Left lung (tissue), 10 donors: ENCODE measurements around the gene CDSN. TPM values are rescaled to one million over a fixed set of nuclear protein-coding genes. Genes with fewer than 3 reads are reported as not detected.

Experiments used
- ATAC-seq: fragments of 200-7000 bp; cut with Tn5 transposase; one replicate; pipeline ENCODE4 v1.9.1; 2020; ENCODE audit warnings: moderate library complexity
- DNase-seq, 4 donors: peaks; one replicate each; pipeline ENCODE4 v3.0.0-alpha.2; 2013 to 2020
- H3K27ac ChIP-seq, 2 donors: fragments of 200-600 bp; sonication (generic) in 1 of 2; one replicate each; pipeline versions ENCODE4 v1.5.0 to v1.8.0; 2020 to 2021
- H3K27me3 ChIP-seq, 2 donors: fragments of 200-600 bp; sonication (generic) in 1 of 2; one replicate each; pipeline versions ENCODE4 v1.5.0 to v1.8.0; 2020 to 2021
- H3K36me3 ChIP-seq, 2 donors: fragments of 200-600 bp; sonication (generic) in 1 of 2; one replicate each; pipeline versions ENCODE4 v1.5.0 to v1.8.0; 2020 to 2021
- H3K4me1 ChIP-seq, 2 donors: fragments of 200-600 bp; one replicate each; pipeline ENCODE4 v1.8.0; 2021
- H3K4me3 ChIP-seq, 2 donors: fragments of 200-600 bp; sonication (generic) in 1 of 2; one replicate each; pipeline versions ENCODE4 v1.5.0 to v1.8.0; 2020 to 2021; ENCODE audit warnings: mild to moderate bottlenecking in 1 of 2
- H3K9me3 ChIP-seq, 2 donors: fragments of 200-600 bp; sonication (generic) in 1 of 2; one replicate each; pipeline versions ENCODE4 v1.5.0 to v1.8.0; 2020 to 2021
- intact Hi-C, 2 donors: fragments of 100-400 bp; cut with DNase I; formaldehyde crosslinking; loops; one replicate each; pipeline versions ENCODE4 v1.11.2 to v1.14.2; 2022
- polyA plus RNA-seq, 6 donors: library from polyadenylated mRNA; unstranded; fragments of 120-200 nt; gene quantifications; one replicate each; pipeline ENCODE4 v1.2.1, GENCODE V29; 2013; ENCODE audit not compliant: insufficient read length in 6 of 6
- total RNA-seq, 2 donors: library from RNA; stranded (reverse); fragmentation: NEBNext Ultra II Directional; extraction: Animal tissue kit (Norgen Biotek cat#: 25700); gene quantifications; one replicate each; pipeline ENCODE4 v1.2.1, GENCODE V29; 2021
- TF ChIP-seq, protein P1 (sequence below), 2 donors: fragments of 200-600 bp; sonication (generic) in 1 of 2; IDR thresholded peaks; one replicate each; pipeline versions ENCODE4 v1.5.0 to v1.8.0; 2021; ENCODE audit warnings: antibody characterized with exemption in 2 of 2
- donor health status: DM: no; HTN: yes; CAD: no.
- donor health status: DM: no; HTN: no; CAD: no.

CDSN gene
- total and polyA plus RNA-seq, 8 donors = 0.13 to 0.61 TPM; not detected in 6

DNA sequence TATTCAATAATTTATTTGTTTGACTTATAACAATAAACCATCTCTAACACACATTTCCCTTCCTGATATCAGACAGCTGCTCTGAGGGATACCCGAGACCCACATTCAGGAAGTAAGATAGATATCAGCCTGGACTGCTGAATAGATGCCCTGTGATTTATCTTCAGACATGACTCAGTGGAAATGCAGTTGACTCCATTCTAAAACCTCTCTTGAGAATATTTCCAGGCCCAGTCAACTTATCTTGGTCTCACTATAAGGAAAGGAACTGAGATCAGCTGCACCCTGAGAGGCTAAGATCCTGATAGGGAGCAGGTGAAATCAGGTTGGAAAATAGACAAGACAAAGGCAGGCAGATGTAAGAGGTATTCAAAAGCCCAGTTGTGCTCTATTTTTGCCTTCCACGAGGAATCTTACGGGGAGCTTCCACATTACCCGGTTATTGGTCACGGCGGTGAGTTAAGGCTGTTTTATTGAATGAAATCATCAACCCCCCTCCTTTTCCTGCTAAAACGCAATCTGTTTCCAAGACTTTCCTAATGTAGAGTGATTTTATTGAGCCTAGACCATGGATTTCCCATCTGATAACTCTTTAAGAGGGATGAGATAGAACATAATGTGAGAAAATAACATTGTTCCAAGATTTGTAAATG is 33.3 kb downstream of the CDSN start:
- Histone ChIP-seq H3K9me3 (no peaks in the 10 kb centered on the region), H3K27ac (no peak overlapping the region), H3K4me1 (peaks cover 3 to 13% of the 10 kb centered on the region in 2 donors), H3K27me3 (no peaks in the 10 kb centered on the region), H3K36me3 (no peaks in the 10 kb centered on the region), H3K4me3 (no peak overlapping the region)
- peak; percentile 17 for ATAC-seq
- TF ChIP-seq, protein P1, sequence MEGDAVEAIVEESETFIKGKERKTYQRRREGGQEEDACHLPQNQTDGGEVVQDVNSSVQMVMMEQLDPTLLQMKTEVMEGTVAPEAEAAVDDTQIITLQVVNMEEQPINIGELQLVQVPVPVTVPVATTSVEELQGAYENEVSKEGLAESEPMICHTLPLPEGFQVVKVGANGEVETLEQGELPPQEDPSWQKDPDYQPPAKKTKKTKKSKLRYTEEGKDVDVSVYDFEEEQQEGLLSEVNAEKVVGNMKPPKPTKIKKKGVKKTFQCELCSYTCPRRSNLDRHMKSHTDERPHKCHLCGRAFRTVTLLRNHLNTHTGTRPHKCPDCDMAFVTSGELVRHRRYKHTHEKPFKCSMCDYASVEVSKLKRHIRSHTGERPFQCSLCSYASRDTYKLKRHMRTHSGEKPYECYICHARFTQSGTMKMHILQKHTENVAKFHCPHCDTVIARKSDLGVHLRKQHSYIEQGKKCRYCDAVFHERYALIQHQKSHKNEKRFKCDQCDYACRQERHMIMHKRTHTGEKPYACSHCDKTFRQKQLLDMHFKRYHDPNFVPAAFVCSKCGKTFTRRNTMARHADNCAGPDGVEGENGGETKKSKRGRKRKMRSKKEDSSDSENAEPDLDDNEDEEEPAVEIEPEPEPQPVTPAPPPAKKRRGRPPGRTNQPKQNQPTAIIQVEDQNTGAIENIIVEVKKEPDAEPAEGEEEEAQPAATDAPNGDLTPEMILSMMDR (IDR thresholded peaks at IDR 0.05) = no peak
- no peak for DNase-seq
- intact Hi-C loops = no loop called here

DNA sequence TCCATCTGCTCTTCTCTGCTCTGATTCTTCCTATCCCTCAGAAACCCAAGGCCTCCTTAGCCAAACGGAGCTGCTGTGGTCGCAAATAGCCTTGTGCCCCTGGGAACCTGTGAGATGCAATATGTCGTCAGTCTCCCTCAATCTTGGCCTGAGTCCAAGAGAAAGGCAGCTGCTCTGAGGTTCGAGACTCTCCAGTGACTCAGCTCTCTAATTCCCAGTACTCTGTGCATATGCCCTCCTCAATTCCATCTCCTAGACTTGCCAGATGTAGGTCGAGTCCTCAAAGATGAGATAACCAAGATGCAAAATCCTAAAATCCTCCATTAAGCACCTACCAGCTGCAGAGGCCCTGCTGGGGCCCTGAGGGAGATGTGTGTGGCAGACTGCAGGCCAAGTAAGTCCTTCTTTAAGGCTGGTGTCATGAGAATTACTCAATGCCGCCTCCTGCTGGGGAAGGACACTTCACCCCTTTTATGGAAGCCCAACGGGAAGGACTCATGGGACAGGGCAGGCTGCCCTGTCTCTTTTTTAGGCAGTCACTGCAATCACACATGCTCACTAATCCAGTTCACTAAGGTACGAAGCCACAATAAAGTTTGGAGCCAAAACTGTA is 36.4 kb downstream of the CDSN start:
- no peaks in the 10 kb centered on the region for H3K9me3 ChIP-seq
- peaks cover 7 to 17% of the 10 kb centered on the region in 2 donors for H3K4me1 ChIP-seq
- TF ChIP-seq, protein P1 (IDR thresholded peaks at IDR 0.05) = peak in 1 of 2 donors; percentile 34
- H3K27me3 ChIP-seq = no peaks in the 10 kb centered on the region
- DNase-seq (no peak), ATAC-seq (peak; percentile 33)
- no peaks in the 10 kb centered on the region for H3K36me3 ChIP-seq
- H3K4me3 ChIP-seq = no peak overlapping the region
- H3K27ac ChIP-seq = no peak overlapping the region
- intact Hi-C loops = no loop called here

DNA sequence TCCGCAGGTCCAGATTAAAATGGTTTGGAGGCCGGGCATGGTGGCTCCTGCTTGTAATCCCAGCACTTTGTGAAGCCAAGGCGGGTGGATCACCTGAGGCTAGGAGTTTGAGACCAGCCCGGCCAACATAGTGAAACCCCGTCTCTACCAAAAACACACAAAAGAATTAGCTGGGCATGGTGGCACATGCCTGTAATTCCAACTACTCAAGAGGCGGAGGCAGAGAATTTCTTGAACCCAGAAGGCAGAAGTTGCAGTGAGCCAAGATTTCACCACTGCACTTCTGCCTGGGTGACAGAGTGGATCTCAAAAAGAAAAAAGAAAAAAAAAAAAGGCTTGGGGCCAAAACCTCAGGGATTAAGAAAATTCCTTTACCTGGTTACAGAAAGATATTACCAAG is 38.4 kb downstream of the CDSN start:
- Histone ChIP-seq H3K4me1 (peaks cover 4 to 8% of the 10 kb centered on the region in 2 donors), H3K36me3 (no peaks in the 10 kb centered on the region), H3K27ac (no peak overlapping the region), H3K4me3 (no peak overlapping the region), H3K27me3 (no peaks in the 10 kb centered on the region), H3K9me3 (no peaks in the 10 kb centered on the region)
- intact Hi-C loops = no loop called here
- TF ChIP-seq, protein P1 (IDR thresholded peaks at IDR 0.05) = no peak
- ATAC-seq (no peak), DNase-seq (no peak)

DNA sequence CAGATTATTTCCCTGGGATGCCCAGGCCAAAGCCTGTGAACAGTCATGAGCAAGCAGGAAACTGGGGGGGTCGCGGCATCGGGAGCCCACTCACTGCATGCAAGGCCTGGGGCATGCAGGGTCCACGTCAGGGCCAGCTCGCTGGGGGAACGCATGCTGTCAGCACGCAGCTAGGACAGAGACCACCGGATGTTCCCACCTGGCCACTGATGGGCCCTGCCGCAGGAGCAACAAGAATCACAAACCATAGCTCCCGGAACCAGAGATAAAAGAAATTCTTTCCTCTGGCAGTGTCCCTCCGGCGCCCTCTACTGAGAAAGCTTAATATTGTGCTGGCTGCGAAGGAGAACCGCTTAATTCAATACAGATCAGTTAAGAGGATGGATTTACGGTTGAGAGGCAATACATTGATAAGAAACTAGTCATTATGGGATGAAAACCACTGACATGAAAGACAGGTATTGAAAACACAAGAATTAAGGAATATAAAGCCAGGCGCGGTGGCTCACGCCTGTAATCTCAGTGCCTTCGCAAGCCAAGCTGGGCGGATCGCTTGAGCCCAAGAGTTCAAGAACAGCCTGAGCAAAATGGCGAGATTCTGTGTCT is 40.5 kb downstream of the CDSN start:
- Histone ChIP-seq H3K27me3 (no peaks in the 10 kb centered on the region), H3K9me3 (no peaks in the 10 kb centered on the region), H3K4me3 (no peak overlapping the region), H3K27ac (no peak overlapping the region), H3K4me1 (peaks cover 4% of the 10 kb centered on the region in 2 donors), H3K36me3 (no peaks in the 10 kb centered on the region)
- DNase-seq = peak in 3 of 4 donors; percentile 47 to 70 (median 54)
- intact Hi-C loops = loop anchor here in 1 of 2 donors (10.0 kb wide), 2 partner anchors 165 to 255 kb away; partner anchors contain the start of gene VARS2
- ATAC-seq = peak; percentile 92
- TF ChIP-seq, protein P1 (IDR thresholded peaks at IDR 0.05) = peak; percentile 52 to 80

DNA sequence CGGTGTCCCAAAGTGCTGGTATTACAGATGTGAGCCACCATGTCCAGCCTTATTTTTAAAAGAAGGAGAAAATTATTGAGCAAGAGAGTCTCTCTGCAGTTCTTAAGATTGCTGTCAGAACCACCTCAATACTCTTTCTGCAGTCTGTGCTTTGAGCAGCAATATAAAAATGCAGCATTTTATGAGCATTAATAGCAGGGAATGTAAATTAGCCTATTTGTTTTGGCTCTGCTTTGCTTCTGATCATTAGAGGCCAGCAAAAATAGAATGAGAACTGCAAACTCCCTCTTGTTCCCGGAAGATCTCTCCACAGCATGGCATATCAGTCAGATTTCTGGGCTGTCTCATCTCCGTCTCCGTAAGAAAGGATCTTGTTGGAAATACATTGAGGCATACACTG is 43.6 kb downstream of the CDSN start:
- ATAC-seq (no peak), DNase-seq (no peak)
- TF ChIP-seq, protein P1 (IDR thresholded peaks at IDR 0.05) = no peak
- H3K27me3 ChIP-seq = no peaks in the 10 kb centered on the region
- intact Hi-C loops = loop anchor here in 1 of 2 donors (10.0 kb wide), 2 partner anchors 162 to 252 kb away; partner anchors contain the start of gene VARS2
- H3K4me1 ChIP-seq = peaks cover 4 to 12% of the 10 kb centered on the region in 2 donors
- no peak overlapping the region for H3K4me3 ChIP-seq
- H3K36me3 ChIP-seq = no peaks in the 10 kb centered on the region
- H3K9me3 ChIP-seq = no peaks in the 10 kb centered on the region
- no peak overlapping the region for H3K27ac ChIP-seq
